GM10248 (cell line): Measurements from ENCODE around the gene IGDCC3.

Experiments
- CTCF ChIA-PET: fragments of 300-600 bp; sonication (Branson Sonifier 250); formaldehyde crosslinking; extraction: SDS; loops from one replicate; lab custom pipeline; 2021; ENCODE audit warnings: antibody characterized with exemption; lab: Yijun Ruan, JAX
- POLR2A ChIA-PET: fragments of 350-650 bp; sonication (Branson Sonifier 250); formaldehyde crosslinking; extraction: SDS; loops from one replicate; lab custom pipeline; 2020; ENCODE audit warnings: antibody characterized with exemption; lab: Yijun Ruan, JAX
- DNase-seq: peaks from one replicate; pipeline ENCODE4 v3.0.0; 2012; ENCODE audit errors: extremely low spot score
- TF ChIP-seq, protein P1 (sequence below): IDR thresholded peaks from 2 replicates; pipeline ENCODE4 v1.5.1; 2012; ENCODE audit warnings: mild to moderate bottlenecking, low read depth; ENCODE audit errors: extremely low read depth, missing control alignments, control extremely low read depth

The IGDCC3 gene

DNA sequence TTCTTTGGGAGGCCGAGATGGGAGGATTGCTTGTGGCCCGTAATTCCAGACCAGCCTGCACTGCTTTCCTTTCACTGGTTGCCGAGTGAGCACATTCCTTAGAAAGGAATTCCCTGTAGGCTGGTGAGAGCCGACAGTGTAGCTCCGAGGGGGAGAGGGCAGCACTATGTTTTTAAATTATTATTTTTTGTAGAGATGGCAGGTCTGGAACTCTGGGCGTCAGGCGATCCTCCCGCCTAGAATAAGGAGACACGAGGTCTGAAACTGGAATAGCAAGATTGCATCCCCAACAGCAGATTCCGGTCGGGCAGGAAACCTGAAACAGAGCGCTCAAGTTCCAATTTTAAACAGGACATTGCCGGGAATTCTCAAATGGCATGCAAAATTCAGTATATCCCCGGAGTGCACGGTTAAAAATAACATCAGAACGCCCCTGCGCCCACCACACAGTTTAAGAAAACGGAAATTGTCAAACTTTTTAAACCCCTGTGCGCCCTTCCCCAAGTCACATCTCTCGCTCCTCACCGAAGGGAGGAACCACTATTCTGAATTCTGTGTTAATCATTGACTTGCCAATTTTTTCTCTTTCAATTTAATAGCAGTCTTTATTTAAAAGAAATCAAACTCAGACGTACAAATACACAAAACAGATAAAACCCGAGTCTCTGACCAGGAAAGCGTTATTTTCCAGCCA, 74.0 kb downstream of the IGDCC3 start:
- POLR2A ChIA-PET = interaction anchor here (0.9 to 3.1 kb wide), 8 partner anchors 7 to 269 kb away, joined by 3 to 81 read pairs (median 12); partner anchors contain the start of genes CLPX, PARP16 and RNU5A-1
- CTCF ChIA-PET = interaction anchor here (1.0 to 1.4 kb wide), 5 partner anchors 9 to 270 kb away, joined by 3 to 4 read pairs (median 3); partner anchors contain the start of genes CILP and RNU5A-1
- DNase-seq = no peak
- TF ChIP-seq, protein P1, sequence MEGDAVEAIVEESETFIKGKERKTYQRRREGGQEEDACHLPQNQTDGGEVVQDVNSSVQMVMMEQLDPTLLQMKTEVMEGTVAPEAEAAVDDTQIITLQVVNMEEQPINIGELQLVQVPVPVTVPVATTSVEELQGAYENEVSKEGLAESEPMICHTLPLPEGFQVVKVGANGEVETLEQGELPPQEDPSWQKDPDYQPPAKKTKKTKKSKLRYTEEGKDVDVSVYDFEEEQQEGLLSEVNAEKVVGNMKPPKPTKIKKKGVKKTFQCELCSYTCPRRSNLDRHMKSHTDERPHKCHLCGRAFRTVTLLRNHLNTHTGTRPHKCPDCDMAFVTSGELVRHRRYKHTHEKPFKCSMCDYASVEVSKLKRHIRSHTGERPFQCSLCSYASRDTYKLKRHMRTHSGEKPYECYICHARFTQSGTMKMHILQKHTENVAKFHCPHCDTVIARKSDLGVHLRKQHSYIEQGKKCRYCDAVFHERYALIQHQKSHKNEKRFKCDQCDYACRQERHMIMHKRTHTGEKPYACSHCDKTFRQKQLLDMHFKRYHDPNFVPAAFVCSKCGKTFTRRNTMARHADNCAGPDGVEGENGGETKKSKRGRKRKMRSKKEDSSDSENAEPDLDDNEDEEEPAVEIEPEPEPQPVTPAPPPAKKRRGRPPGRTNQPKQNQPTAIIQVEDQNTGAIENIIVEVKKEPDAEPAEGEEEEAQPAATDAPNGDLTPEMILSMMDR = no peak

DNA sequence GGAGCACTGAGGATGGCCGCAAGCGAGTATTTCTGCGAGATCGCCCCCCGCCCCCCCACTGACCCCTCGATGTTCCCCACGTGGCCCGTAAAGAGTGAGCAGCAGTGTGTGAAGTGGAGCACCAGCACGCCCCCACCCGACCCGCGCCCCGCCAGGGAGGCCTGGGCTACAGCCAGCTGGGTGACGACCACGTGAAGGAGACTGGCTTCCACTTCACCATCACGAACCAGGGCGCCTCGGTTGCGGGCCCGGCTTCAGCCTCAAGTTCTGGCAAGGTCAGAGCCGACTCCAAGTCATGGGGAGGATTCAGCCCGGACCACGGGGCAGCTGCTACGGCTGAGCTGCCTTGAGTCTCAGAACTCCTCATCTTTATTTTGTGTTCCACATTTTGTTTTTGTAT, 75.7 kb downstream of the IGDCC3 start:
- no peak for DNase-seq
- ChIA-PET CTCF (interaction anchor here (1.7 to 3.4 kb wide), 2 partner anchors 90 to 114 kb away, joined by 3 to 19 read pairs; no protein-coding TSS in a partner anchor), POLR2A (no interaction called here)
- TF ChIP-seq, protein P1 = no peak

GRCh38 chr15:65300924-65301441, 76.8 kb downstream of the IGDCC3 start:
- ChIA-PET POLR2A (no interaction called here), CTCF (interaction anchor here (1.7 to 3.4 kb wide), 3 partner anchors 8 to 113 kb away, joined by 3 to 19 read pairs (median 6); no protein-coding TSS in a partner anchor)
- TF ChIP-seq, protein P1 = no peak
- no peak for DNase-seq

DNA sequence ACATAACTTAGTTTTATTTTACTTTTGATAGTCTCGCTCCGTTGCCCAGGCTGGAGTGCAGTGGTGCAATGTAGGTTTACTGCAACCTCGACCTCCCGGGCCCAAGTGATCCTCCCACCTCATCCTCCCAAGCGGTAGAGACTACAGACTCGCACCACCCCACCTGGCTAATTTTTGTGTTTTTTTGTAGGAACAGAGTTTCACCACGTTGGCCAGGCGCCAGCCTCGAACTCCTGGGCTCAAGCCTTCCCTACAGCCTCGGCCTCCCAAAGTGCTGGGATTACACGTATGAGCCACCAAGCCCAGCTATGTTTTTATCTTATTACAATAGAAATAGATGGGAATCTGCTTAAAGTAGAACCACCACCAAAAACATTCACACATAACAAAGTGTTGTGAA, 79.1 kb downstream of the IGDCC3 start:
- ChIA-PET POLR2A (no interaction called here), CTCF (interaction anchor here (1.0 to 2.6 kb wide), 5 partner anchors 11 to 112 kb away, joined by 3 to 17 read pairs (median 6); partner anchors contain the start of genes CLPX and PARP16)
- TF ChIP-seq, protein P1 = no peak
- no peak for DNase-seq

- POLR2A ChIA-PET = interaction anchor here (1.0 kb wide), 1 partner anchor 12 kb away, joined by 3 read pairs; the partner anchor contains the start of gene RNU5B-1
- TF ChIP-seq, protein P1 = no peak
- CTCF ChIA-PET = interaction anchor here (1.5 kb wide), 2 partner anchors 12 to 105 kb away, joined by 3 read pairs; no protein-coding TSS in a partner anchor
- no peak for DNase-seq
Measured at GRCh38 chr15:65292938-65293518, 84.8 kb downstream of the IGDCC3 start.

DNA sequence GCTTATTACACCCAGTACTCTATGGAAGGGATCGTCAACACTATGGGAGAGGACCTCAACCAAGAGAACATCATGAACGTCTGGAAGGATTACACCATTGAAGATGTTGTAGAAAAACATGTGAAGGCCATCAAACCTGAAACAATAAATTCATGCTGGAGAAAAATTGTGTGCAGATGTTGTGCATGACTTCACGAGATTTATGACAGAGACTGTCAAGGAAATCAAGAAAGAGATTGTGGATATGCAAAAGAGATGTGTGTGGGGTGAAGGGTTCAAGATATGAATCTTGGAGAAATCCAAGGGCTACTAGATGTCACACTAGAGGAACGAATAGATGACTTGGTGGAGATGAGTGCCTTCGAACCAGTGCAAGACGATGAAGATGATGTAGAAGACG, 87.6 kb downstream of the IGDCC3 start:
- TF ChIP-seq, protein P1 = no peak

More for the DNA sequence above, 87.6 kb downstream of the IGDCC3 start:
- DNase-seq = no peak
- ChIA-PET POLR2A (interaction anchor here (6.5 kb wide), 1 partner anchor 15 kb away, joined by 81 read pairs; the partner anchor contains the start of gene RNU5B-1), CTCF (no interaction called here)
